Panc1 (cell line): ENCODE measurements around the gene SERTM1. TPM values are rescaled to one million over a fixed set of nuclear protein-coding genes. Genes with fewer than 3 reads are reported as not detected.

ENCODE experiments used
- ATAC-seq: fragments of 200-7000 bp; cut with Tn5 transposase; 2 replicates; pipeline ENCODE4 v1.9.1; 2020; ENCODE audit warnings: mild to moderate bottlenecking, moderate library complexity
- BruUV-seq: library from RNA; stranded (reverse); fragments of 400-500 nt; replicated peaks from 2 replicates; lab custom pipeline; 2021; lab: Mats Ljungman, UMichigan
- CTCF ChIA-PET: fragments of 300-600 bp; sonication (Branson Sonifier 250); formaldehyde crosslinking; loops from one replicate; lab custom pipeline; 2022; ENCODE audit warnings: antibody characterized with exemption; lab: Charles Lee
- POLR2A ChIA-PET: fragments of 300-600 bp; sonication (Branson Sonifier 250); formaldehyde crosslinking; loops from one replicate; lab custom pipeline; 2022; ENCODE audit warnings: antibody characterized with exemption; lab: Charles Lee
- DNase-seq: peaks from one replicate; pipeline ENCODE4 v3.0.0-alpha.2; 2010; ENCODE audit warnings: low read depth, low spot score
- H3K27ac ChIP-seq: 2 replicates; pipeline ENCODE4 v1.5.1; 2011; ENCODE audit warnings: mild to moderate bottlenecking, low read length, inconsistent platforms
- H3K27me3 ChIP-seq: fragments of 200-500 bp; sonication (Bioruptor generic); 2 replicates; pipeline ENCODE4 v1.6.0; 2014; ENCODE audit warnings: low read length, inconsistent platforms; ENCODE audit not compliant: control insufficient read depth, insufficient read depth
- H3K36me3 ChIP-seq: fragments of 200-500 bp; sonication (Bioruptor generic); 2 replicates; pipeline ENCODE4 v1.5.1; 2014; ENCODE audit warnings: inconsistent platforms, mild to moderate bottlenecking, low read length, moderate library complexity; ENCODE audit not compliant: control insufficient read depth, insufficient read depth
- H3K4me1 ChIP-seq: 2 replicates; pipeline ENCODE4 v1.5.1; 2011; ENCODE audit warnings: inconsistent platforms, mild to moderate bottlenecking, low read length, moderate library complexity; ENCODE audit not compliant: control insufficient read depth, insufficient read depth
- H3K4me3 ChIP-seq, 2 experiments: 2 replicates each; pipeline ENCODE4 v1.5.1; 2011 to 2012; ENCODE audit warnings: low read depth in 2 of 2, low read length in 2 of 2, mild to moderate bottlenecking in 2 of 2, inconsistent platforms in 1 of 2, moderate library complexity in 1 of 2
- H3K9me3 ChIP-seq: fragments of 200-500 bp; sonication (Bioruptor generic); 2 replicates; pipeline ENCODE4 v1.5.1; 2014; ENCODE audit warnings: low read depth, mild to moderate bottlenecking, inconsistent platforms, low read length, moderate library complexity; ENCODE audit not compliant: control insufficient read depth, insufficient read depth
- POLR2AphosphoS5 ChIP-seq: IDR thresholded peaks from 2 replicates; pipeline ENCODE4 v1.6.1; 2012; ENCODE audit warnings: mild to moderate bottlenecking, low read depth, low read length, moderate library complexity
- SIN3A ChIP-seq: IDR thresholded peaks from 2 replicates; pipeline ENCODE4 v1.6.1; 2012; ENCODE audit warnings: low read depth, mild to moderate bottlenecking, low read length, moderate library complexity, borderline replicate concordance; ENCODE audit not compliant: insufficient read depth
- TCF7L2 ChIP-seq: IDR thresholded peaks from 2 replicates; pipeline ENCODE4 v1.6.1; 2011; ENCODE audit warnings: mild to moderate bottlenecking, low read depth, low read length, inconsistent platforms
- in situ Hi-C: cut with HindIII; loops from 2 replicates; pipeline ENCODE4 v1.10.0; 2016; ENCODE audit warnings: low sequenced_read_pairs, low pct_unique_long_range_greater_than_20kb
- intact Hi-C: fragments of 100-400 bp; cut with micrococcal nuclease; formaldehyde crosslinking; loops from one replicate; pipeline ENCODE4 v1.10.0; 2022; ENCODE audit not compliant: unreplicated experiment
- total RNA-seq: library from RNA; stranded (reverse); gene quantifications from one replicate; pipeline ENCODE4 v1.2.1, GENCODE V29; 2021; ENCODE audit not compliant: unreplicated experiment
- TF ChIP-seq, protein P1 (sequence below), 2 experiments: IDR thresholded peaks; 2 replicates each; pipeline ENCODE4 v1.6.1; 2011 to 2012; ENCODE audit warnings: low read depth in 2 of 2, control low read depth in 1 of 2, low read length in 1 of 2, mild to moderate bottlenecking in 1 of 2, moderate library complexity in 1 of 2; ENCODE audit not compliant: insufficient read depth in 1 of 2
- TF ChIP-seq, protein P2 (sequence below): fragments of 450-650 bp; IDR thresholded peaks from 2 replicates; pipeline ENCODE4 v1.5.1; 2017; ENCODE audit warnings: mild to moderate bottlenecking

SERTM1 gene
- total RNA-seq, 1 experiment from 2014 or later = not detected

GRCh38 chr13:36665630-36666029 lies 8.2 kb upstream of the SERTM1 start:
- BruUV-seq = no TSS peak
- ChIA-PET POLR2A (no interaction called here), CTCF (no interaction called here)
- no peak overlapping the region for H3K27ac ChIP-seq
- no peak overlapping the region for H3K4me3 ChIP-seq
- in situ Hi-C loops (no loop called here), intact Hi-C loops (no loop called here)
- DNase-seq (no peak), ATAC-seq (no peak)
- H3K36me3 ChIP-seq = no peaks in the 10 kb centered on the region
- H3K9me3 ChIP-seq = no peaks in the 10 kb centered on the region
- no peaks in the 10 kb centered on the region for H3K4me1 ChIP-seq
- TF ChIP-seq, protein P1, sequence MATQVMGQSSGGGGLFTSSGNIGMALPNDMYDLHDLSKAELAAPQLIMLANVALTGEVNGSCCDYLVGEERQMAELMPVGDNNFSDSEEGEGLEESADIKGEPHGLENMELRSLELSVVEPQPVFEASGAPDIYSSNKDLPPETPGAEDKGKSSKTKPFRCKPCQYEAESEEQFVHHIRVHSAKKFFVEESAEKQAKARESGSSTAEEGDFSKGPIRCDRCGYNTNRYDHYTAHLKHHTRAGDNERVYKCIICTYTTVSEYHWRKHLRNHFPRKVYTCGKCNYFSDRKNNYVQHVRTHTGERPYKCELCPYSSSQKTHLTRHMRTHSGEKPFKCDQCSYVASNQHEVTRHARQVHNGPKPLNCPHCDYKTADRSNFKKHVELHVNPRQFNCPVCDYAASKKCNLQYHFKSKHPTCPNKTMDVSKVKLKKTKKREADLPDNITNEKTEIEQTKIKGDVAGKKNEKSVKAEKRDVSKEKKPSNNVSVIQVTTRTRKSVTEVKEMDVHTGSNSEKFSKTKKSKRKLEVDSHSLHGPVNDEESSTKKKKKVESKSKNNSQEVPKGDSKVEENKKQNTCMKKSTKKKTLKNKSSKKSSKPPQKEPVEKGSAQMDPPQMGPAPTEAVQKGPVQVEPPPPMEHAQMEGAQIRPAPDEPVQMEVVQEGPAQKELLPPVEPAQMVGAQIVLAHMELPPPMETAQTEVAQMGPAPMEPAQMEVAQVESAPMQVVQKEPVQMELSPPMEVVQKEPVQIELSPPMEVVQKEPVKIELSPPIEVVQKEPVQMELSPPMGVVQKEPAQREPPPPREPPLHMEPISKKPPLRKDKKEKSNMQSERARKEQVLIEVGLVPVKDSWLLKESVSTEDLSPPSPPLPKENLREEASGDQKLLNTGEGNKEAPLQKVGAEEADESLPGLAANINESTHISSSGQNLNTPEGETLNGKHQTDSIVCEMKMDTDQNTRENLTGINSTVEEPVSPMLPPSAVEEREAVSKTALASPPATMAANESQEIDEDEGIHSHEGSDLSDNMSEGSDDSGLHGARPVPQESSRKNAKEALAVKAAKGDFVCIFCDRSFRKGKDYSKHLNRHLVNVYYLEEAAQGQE (IDR thresholded peaks at IDR 0.05; ENCODE audit: insufficient read depth in 1 of 2, low read depth in 2 of 2, low read length in 1 of 2) = no peak
- TF ChIP-seq TCF7L2 (no peak), POLR2AphosphoS5 (no peak), SIN3A (no peak)
- TF ChIP-seq, protein P2, sequence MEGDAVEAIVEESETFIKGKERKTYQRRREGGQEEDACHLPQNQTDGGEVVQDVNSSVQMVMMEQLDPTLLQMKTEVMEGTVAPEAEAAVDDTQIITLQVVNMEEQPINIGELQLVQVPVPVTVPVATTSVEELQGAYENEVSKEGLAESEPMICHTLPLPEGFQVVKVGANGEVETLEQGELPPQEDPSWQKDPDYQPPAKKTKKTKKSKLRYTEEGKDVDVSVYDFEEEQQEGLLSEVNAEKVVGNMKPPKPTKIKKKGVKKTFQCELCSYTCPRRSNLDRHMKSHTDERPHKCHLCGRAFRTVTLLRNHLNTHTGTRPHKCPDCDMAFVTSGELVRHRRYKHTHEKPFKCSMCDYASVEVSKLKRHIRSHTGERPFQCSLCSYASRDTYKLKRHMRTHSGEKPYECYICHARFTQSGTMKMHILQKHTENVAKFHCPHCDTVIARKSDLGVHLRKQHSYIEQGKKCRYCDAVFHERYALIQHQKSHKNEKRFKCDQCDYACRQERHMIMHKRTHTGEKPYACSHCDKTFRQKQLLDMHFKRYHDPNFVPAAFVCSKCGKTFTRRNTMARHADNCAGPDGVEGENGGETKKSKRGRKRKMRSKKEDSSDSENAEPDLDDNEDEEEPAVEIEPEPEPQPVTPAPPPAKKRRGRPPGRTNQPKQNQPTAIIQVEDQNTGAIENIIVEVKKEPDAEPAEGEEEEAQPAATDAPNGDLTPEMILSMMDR = no peak
- no peaks in the 10 kb centered on the region for H3K27me3 ChIP-seq

DNA sequence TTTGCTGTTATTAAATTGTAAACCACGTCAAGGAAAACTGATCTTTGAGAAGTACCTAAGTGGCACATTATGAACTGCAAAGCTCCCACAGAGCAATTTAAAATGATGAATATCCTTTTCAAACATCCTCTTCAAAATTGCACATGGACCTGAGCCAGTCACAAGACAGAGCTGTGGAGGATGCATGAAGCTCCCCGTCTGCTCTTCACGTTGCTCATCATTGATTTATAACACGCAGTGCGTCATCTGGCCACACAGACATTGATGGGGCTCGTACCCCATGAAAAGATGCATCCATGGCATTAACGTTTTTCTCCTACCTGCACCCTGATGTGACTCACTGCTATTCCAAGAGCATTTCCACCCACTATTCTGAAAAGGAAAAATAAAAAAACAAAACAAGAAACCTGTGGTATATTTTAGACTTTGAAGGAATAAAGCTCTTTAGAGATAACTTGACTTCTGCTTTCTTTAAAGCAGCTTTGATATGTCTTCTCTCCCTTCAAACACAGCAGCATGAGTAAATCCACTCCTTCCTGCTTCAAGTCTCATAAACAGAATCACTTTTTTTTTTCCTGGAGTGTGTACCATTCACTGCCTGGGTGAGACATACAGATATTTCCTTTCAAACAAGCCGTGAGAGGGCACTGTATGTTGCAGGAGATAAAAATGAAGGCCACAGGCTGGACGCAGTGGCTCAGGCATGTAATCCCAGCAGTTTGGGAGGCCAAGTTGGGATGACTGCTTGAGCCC lies 7.2 kb upstream of the SERTM1 start:
- TF ChIP-seq TCF7L2 = no peak
- no peak for TF ChIP-seq POLR2AphosphoS5
- no peak for TF ChIP-seq SIN3A
- TF ChIP-seq, protein P2 = no peak
- TF ChIP-seq, protein P1 (IDR thresholded peaks at IDR 0.05; ENCODE audit: insufficient read depth in 1 of 2, low read depth in 2 of 2, low read length in 1 of 2) = no peak
- BruUV-seq = no TSS peak
- Histone ChIP-seq H3K4me1 (no peaks in the 10 kb centered on the region), H3K27ac (no peak overlapping the region), H3K36me3 (no peaks in the 10 kb centered on the region), H3K27me3 (no peaks in the 10 kb centered on the region), H3K4me3 (no peak overlapping the region), H3K9me3 (no peaks in the 10 kb centered on the region)
- intact Hi-C loops = no loop called here
- DNase-seq = no peak
- in situ Hi-C loops = no loop called here
- ATAC-seq = no peak
- POLR2A ChIA-PET = no interaction called here
- CTCF ChIA-PET = no interaction called here
